Measurements from ENCODE around the gene DCN. TPM values are rescaled to one million over a fixed set of nuclear protein-coding genes. Genes with fewer than 3 reads are reported as not detected.

Gene DCN
- total RNA-seq, 1 experiment from 2014 or later, result 2.0 TPM

DNA sequence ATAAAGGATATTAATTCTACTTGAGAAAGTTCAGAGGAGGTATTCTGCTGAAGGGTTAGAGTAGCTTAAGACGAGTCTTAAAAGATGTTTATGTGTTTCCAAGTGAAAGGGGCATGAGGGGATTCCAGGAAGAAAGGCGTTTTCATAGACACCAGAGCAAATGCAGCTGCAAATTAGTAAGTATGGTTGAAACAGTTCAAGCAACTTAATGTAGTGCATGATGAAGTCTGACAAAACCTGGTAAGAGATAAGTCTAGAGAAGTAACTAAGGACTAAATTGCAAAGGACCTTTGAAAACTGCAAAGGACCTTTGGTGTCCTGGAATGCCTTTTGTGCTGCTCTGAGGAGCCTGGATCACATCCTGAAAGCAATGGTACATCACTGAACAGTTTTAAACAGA lies 82.8 kb downstream of the DCN start (continued):
- TF ChIP-seq, protein P1, sequence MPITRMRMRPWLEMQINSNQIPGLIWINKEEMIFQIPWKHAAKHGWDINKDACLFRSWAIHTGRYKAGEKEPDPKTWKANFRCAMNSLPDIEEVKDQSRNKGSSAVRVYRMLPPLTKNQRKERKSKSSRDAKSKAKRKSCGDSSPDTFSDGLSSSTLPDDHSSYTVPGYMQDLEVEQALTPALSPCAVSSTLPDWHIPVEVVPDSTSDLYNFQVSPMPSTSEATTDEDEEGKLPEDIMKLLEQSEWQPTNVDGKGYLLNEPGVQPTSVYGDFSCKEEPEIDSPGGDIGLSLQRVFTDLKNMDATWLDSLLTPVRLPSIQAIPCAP (CRISPR knock-in tag; IDR thresholded peaks at IDR 0.05), result no peak
- TF ChIP-seq, protein P2, sequence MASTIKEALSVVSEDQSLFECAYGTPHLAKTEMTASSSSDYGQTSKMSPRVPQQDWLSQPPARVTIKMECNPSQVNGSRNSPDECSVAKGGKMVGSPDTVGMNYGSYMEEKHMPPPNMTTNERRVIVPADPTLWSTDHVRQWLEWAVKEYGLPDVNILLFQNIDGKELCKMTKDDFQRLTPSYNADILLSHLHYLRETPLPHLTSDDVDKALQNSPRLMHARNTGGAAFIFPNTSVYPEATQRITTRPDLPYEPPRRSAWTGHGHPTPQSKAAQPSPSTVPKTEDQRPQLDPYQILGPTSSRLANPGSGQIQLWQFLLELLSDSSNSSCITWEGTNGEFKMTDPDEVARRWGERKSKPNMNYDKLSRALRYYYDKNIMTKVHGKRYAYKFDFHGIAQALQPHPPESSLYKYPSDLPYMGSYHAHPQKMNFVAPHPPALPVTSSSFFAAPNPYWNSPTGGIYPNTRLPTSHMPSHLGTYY (CRISPR knock-in tag; IDR thresholded peaks at IDR 0.05), result no peak
- TF ChIP-seq ZBTB21 (CRISPR knock-in tag; IDR thresholded peaks at IDR 0.05; ENCODE audit: borderline replicate concordance), result no peak
- no peak for TF ChIP-seq SMAD4 (CRISPR knock-in tag; IDR thresholded peaks at IDR 0.05)
- no peak for TF ChIP-seq NR2C2 (CRISPR knock-in tag; IDR thresholded peaks at IDR 0.05)

DNA sequence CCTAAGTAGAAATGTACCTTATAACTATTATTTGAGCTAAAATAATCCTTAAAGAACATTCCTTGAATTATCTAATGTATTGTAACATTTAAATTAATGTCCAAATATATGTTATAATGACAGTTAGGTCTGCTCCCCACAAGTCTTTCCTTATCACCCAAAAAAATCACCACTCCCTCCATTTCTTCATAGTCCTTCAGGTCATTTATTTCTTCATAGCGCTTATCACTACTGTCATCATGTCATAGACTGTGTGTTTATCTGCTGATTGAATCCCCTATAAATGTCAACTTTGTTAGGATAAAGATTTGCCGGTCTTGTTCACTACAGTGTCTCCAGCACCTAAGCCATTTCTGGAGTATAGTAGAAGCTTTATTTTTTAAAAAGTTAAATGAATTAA lies 83.3 kb downstream of the DCN start:
- H3K4me3 Mint-ChIP-seq, result no peak overlapping the region
- CTCF ChIA-PET, result no interaction called here

DNA sequence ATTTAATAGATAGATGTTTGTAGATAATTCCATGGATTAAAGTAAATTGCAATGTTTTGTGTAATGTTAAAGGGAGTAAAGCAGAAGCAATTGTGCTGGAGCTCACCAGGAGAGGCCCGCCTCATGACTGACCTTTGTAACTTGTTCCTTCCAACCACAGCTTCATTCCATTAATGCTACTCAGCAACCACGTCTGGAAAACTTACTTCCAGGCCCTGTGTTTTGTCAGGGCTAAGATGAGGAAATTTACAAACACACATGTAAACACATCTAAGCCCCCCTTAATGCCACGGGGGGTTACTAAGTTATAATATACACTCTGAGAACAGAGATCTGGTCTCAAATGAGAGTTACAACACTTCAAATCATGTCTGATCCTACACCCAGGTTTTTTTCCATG lies 83.7 kb downstream of the DCN start:
- Mint-ChIP-seq H3K27ac (no peak overlapping the region), H3K4me1 (no peaks in the 10 kb centered on the region), H3K27me3 (ENCODE audit: low read depth) (no peaks in the 10 kb centered on the region; the same call in 1 of the 2 replicates), H3K9me3 (peaks cover 3% of the 10 kb centered on the region; the same call in 1 of the 2 replicates), H3K36me3 (no peaks in the 10 kb centered on the region), H3K4me3 (no peak overlapping the region)
- ATAC-seq, result no peak
- TF ChIP-seq SP1 (CRISPR knock-in tag; conservative IDR thresholded peaks at IDR 0.05) (no peak), ZNF317 (CRISPR knock-in tag; IDR thresholded peaks at IDR 0.05; ENCODE audit: borderline replicate concordance, low read depth) (no peak), KAT7 (CRISPR knock-in tag; IDR thresholded peaks at IDR 0.05; ENCODE audit: borderline replicate concordance) (no peak), GRHL2 (CRISPR knock-in tag; IDR thresholded peaks at IDR 0.05; ENCODE audit: insufficient replicate concordance, severe bottlenecking) (no peak), IRF2 (CRISPR knock-in tag; IDR thresholded peaks at IDR 0.05; ENCODE audit: borderline replicate concordance, low read depth) (no peak), ZNF416 (CRISPR knock-in tag; IDR thresholded peaks at IDR 0.05) (no peak), JUN (CRISPR knock-in tag; IDR thresholded peaks at IDR 0.05) (no peak)
- TF ChIP-seq, protein P3, sequence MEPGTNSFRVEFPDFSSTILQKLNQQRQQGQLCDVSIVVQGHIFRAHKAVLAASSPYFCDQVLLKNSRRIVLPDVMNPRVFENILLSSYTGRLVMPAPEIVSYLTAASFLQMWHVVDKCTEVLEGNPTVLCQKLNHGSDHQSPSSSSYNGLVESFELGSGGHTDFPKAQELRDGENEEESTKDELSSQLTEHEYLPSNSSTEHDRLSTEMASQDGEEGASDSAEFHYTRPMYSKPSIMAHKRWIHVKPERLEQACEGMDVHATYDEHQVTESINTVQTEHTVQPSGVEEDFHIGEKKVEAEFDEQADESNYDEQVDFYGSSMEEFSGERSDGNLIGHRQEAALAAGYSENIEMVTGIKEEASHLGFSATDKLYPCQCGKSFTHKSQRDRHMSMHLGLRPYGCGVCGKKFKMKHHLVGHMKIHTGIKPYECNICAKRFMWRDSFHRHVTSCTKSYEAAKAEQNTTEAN (CRISPR knock-in tag; IDR thresholded peaks at IDR 0.05), result no peak
- CTCF ChIA-PET, result no interaction called here
- POLR2A ChIA-PET, result no interaction called here
- no peak for DNase-seq (ENCODE audit: low spot score)

More for the DNA sequence above, 83.3 kb downstream of the DCN start:
- no peak overlapping the region for H3K27ac Mint-ChIP-seq
- no peaks in the 10 kb centered on the region for H3K4me1 Mint-ChIP-seq
- H3K36me3 Mint-ChIP-seq, result no peaks in the 10 kb centered on the region
- no peaks in the 10 kb centered on the region; the same call in 1 of the 2 replicates for H3K27me3 Mint-ChIP-seq (ENCODE audit: low read depth)
- H3K9me3 Mint-ChIP-seq, result peaks cover 3% of the 10 kb centered on the region; the same call in 1 of the 2 replicates
- POLR2A ChIA-PET, result no interaction called here
- DNase-seq (ENCODE audit: low spot score), result no peak
- ATAC-seq, result no peak
- TF ChIP-seq PRRX2 (CRISPR knock-in tag; IDR thresholded peaks at IDR 0.05), result no peak
- TF ChIP-seq, protein P2 (CRISPR knock-in tag; IDR thresholded peaks at IDR 0.05), result no peak

DNA sequence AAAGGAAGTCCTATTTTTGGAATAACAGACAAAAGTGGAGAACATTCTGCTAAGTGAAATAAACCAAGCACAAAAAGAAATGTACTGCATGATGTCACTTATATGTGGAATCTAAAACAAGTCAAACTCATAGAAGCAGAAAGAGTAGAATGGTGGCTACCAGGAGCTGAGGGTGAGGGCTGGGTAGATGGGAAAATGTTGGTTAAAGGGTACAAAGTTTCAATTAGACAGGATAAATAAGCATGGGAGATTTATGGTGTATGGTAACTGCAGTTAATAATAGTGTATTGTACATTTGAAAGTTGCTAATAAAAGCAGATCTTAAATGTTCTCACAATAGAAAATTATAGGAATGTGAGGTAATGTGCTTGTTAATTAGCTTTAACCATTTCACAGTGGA lies 84.2 kb downstream of the DCN start:
- H3K27me3 Mint-ChIP-seq (ENCODE audit: low read depth), result no peaks in the 10 kb centered on the region; the same call in 1 of the 2 replicates
- ATAC-seq (no peak), DNase-seq (ENCODE audit: low spot score) (no peak)
- no peaks in the 10 kb centered on the region for H3K36me3 Mint-ChIP-seq
- no peak overlapping the region for H3K27ac Mint-ChIP-seq
- peaks cover 3% of the 10 kb centered on the region; the same call in 1 of the 2 replicates for H3K9me3 Mint-ChIP-seq
- ChIA-PET CTCF (no interaction called here), POLR2A (no interaction called here)
- H3K4me3 Mint-ChIP-seq, result no peak overlapping the region
- no peaks in the 10 kb centered on the region for H3K4me1 Mint-ChIP-seq
- TF ChIP-seq, protein P4, sequence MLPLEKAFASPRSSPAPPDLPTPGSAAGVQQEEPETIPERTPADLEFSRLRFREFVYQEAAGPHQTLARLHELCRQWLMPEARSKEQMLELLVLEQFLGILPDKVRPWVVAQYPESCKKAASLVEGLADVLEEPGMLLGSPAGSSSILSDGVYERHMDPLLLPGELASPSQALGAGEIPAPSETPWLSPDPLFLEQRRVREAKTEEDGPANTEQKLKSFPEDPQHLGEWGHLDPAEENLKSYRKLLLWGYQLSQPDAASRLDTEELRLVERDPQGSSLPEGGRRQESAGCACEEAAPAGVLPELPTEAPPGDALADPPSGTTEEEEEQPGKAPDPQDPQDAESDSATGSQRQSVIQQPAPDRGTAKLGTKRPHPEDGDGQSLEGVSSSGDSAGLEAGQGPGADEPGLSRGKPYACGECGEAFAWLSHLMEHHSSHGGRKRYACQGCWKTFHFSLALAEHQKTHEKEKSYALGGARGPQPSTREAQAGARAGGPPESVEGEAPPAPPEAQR (CRISPR knock-in tag; IDR thresholded peaks at IDR 0.05), result no peak
- no peak for TF ChIP-seq FOXJ3 (CRISPR knock-in tag; IDR thresholded peaks at IDR 0.05; ENCODE audit: borderline replicate concordance)
- TF ChIP-seq ZNF121 (CRISPR knock-in tag; IDR thresholded peaks at IDR 0.05), result no peak
- TF ChIP-seq ZNF263 (CRISPR knock-in tag; IDR thresholded peaks at IDR 0.05; ENCODE audit: low read depth), result no peak
- TF ChIP-seq NR3C1 (CRISPR knock-in tag; conservative IDR thresholded peaks at IDR 0.05; ENCODE audit: low read depth), result no peak
- no peak for TF ChIP-seq ZNF423 (CRISPR knock-in tag; IDR thresholded peaks at IDR 0.05)
- TF ChIP-seq CREB1 (CRISPR knock-in tag; IDR thresholded peaks at IDR 0.05), result no peak
- TF ChIP-seq, protein P5, sequence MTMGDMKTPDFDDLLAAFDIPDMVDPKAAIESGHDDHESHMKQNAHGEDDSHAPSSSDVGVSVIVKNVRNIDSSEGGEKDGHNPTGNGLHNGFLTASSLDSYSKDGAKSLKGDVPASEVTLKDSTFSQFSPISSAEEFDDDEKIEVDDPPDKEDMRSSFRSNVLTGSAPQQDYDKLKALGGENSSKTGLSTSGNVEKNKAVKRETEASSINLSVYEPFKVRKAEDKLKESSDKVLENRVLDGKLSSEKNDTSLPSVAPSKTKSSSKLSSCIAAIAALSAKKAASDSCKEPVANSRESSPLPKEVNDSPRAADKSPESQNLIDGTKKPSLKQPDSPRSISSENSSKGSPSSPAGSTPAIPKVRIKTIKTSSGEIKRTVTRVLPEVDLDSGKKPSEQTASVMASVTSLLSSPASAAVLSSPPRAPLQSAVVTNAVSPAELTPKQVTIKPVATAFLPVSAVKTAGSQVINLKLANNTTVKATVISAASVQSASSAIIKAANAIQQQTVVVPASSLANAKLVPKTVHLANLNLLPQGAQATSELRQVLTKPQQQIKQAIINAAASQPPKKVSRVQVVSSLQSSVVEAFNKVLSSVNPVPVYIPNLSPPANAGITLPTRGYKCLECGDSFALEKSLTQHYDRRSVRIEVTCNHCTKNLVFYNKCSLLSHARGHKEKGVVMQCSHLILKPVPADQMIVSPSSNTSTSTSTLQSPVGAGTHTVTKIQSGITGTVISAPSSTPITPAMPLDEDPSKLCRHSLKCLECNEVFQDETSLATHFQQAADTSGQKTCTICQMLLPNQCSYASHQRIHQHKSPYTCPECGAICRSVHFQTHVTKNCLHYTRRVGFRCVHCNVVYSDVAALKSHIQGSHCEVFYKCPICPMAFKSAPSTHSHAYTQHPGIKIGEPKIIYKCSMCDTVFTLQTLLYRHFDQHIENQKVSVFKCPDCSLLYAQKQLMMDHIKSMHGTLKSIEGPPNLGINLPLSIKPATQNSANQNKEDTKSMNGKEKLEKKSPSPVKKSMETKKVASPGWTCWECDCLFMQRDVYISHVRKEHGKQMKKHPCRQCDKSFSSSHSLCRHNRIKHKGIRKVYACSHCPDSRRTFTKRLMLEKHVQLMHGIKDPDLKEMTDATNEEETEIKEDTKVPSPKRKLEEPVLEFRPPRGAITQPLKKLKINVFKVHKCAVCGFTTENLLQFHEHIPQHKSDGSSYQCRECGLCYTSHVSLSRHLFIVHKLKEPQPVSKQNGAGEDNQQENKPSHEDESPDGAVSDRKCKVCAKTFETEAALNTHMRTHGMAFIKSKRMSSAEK (CRISPR knock-in tag; IDR thresholded peaks at IDR 0.05; ENCODE audit: borderline replicate concordance), result no peak

Measured in WTC11 (cell line).